AG04450 (cell line): ENCODE measurements around the gene JMJD1C. TPM values are rescaled to one million over a fixed set of nuclear protein-coding genes. Genes with fewer than 3 reads are reported as not detected.

Experiments
- CTCF ChIA-PET: fragments of 300-600, 350-600 bp; formaldehyde crosslinking; extraction: SDS; loops from one replicate; lab custom pipeline; 2022; ENCODE audit warnings: antibody characterized with exemption, inconsistent platforms; lab: Charles Lee
- POLR2A ChIA-PET: fragments of 350-600 bp; formaldehyde crosslinking; extraction: SDS; loops from one replicate; lab custom pipeline; 2021; ENCODE audit warnings: antibody characterized with exemption, inconsistent platforms; lab: Yijun Ruan, JAX
- DNase-seq: peaks from one replicate; pipeline ENCODE4 v3.0.0-alpha.2; 2011; ENCODE audit warnings: low read depth, low spot score
- H3K27ac ChIP-seq: one replicate; pipeline ENCODE4 v1.5.1; 2012; ENCODE audit warnings: low read depth, low read length, control low read depth
- H3K27me3 ChIP-seq: one replicate; pipeline ENCODE4 v1.6.0; 2012; ENCODE audit warnings: low read length; ENCODE audit not compliant: control insufficient read depth, insufficient read depth
- H3K4me3 ChIP-seq: 2 replicates; pipeline ENCODE4 v1.5.1; 2011; ENCODE audit warnings: mild to moderate bottlenecking, low read depth, low read length, control low read depth
- H3K9me3 ChIP-seq: 2 replicates; pipeline ENCODE4 v1.5.1; 2012; ENCODE audit warnings: low read length; ENCODE audit not compliant: control insufficient read depth, insufficient read depth
- CTCF ChIP-seq: IDR thresholded peaks from 2 replicates; pipeline ENCODE4 v1.5.1; 2011; ENCODE audit warnings: low read depth, low read length, control low read depth, inconsistent platforms
- polyA plus RNA-seq: library from polyadenylated mRNA; depleted of rRNA; stranded (reverse); fragments of >200 nt; gene quantifications from 2 replicates; pipeline ENCODE4 v1.2.3, GENCODE V29; 2011

The JMJD1C gene
- polyA plus RNA-seq, 1 experiment, result 45.0 TPM

DNA sequence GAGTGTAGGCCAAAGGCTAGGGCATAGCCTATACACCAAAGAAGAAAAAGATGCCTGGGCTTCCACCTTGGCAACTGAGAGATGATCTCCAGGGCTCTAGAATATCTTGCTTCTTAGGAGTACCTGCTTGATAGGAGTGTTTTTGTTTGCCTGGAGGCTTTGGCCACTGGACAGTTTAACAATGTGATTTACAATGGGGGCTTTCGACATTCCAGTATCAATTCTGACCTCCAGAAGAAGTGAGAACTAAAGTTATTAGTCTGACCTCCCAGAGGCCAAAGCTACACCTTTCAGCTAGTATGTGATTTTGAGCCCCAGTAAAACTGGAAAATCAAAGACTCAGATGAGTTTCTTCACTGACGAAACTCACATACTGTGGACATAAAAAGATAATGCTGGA is 96.1 kb downstream of the JMJD1C start:
- CTCF ChIA-PET, result no interaction called here
- no peaks in the 10 kb centered on the region for H3K27me3 ChIP-seq
- POLR2A ChIA-PET, result no interaction called here
- no peak overlapping the region for H3K4me3 ChIP-seq
- H3K27ac ChIP-seq, result no peak overlapping the region
- no peaks in the 10 kb centered on the region for H3K9me3 ChIP-seq
- no peak for TF ChIP-seq CTCF
- no peak for DNase-seq

DNA sequence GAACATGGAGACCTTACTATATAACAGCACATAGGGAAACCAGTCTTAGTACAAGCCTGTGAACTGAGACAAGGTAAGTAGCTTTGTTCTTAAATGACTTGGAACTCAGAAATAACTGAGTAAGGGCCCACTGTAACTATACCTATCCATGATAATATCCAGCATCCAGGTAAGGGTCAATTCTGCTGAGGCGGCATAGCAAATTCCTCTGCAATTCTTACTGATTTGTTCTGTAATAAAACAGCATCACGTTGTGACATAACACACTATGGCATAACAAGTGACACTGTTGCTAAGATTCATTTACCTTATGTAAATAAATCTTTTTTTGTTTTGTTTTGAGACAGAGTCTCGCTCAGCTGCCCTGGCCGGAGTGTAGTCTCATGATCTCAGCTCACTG is 97.4 kb downstream of the JMJD1C start:
- no peak overlapping the region for H3K4me3 ChIP-seq
- ChIA-PET POLR2A (no interaction called here), CTCF (no interaction called here)
- no peak overlapping the region for H3K27ac ChIP-seq
- TF ChIP-seq CTCF, result no peak
- DNase-seq, result no peak
- H3K27me3 ChIP-seq, result no peaks in the 10 kb centered on the region
- no peaks in the 10 kb centered on the region for H3K9me3 ChIP-seq

DNA sequence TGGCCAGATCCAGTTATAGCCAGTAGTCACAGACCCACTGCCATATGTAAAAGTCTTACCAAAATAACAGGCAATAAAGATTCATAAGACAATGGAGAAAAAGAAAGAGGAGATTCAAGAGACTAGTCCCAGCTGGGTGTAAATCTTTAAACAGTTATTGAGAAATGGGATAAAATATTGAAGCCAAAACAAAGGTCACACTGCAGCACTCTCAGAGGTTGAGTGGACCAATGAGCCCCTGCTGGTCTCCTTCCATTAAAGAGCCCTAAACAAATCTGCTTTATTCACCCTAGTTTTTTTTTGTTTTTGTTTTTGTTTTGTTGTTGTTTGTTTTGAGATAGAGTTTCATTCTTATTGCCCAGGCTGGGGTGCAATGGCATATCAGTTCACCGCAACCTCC is 98.8 kb downstream of the JMJD1C start:
- POLR2A ChIA-PET, result no interaction called here
- no peak overlapping the region for H3K27ac ChIP-seq
- H3K27me3 ChIP-seq, result no peaks in the 10 kb centered on the region
- TF ChIP-seq CTCF, result no peak
- CTCF ChIA-PET, result interaction anchor here (0.6 kb wide), 1 partner anchor 148 kb away, joined by 3 read pairs; no protein-coding TSS in a partner anchor
- H3K4me3 ChIP-seq, result no peak overlapping the region
- no peaks in the 10 kb centered on the region for H3K9me3 ChIP-seq
- DNase-seq, result no peak

DNA sequence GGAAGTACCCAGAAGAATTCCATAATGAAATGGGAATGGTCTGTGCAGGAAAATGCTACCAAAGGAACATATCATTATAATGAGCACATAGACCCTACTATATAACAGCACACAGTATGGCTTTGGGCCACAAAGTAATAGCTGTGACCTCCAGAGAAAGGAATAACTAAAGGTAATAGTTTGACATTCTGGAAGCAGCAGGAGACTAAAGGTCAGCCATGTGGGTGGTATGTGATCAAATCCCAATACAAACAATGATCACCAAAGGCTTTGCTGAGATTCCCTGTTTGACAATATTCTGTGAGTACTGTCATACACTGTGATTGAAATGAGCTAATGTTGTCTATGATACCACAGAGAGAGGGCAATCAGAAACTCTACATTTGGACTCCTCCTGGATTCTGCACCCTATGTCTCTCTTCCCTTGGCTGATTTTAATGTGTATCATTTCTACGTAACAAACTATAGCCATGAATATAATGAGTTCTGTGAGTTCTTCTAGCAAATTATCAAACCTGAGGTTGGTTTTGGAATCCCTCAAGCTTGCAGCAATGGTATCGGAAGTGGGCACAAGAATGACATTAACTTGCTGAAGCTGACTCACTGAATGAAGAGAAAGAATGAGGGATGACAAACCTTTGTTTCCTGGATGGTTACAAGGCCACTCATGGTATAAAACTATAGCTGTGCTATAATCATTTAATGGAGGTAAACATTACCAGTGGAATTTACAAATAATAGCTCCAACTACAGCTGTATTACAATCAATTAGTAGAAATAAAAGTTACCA is 99.6 kb downstream of the JMJD1C start:
- H3K9me3 ChIP-seq, result no peaks in the 10 kb centered on the region
- POLR2A ChIA-PET, result no interaction called here
- no peak overlapping the region for H3K4me3 ChIP-seq
- DNase-seq, result no peak
- CTCF ChIA-PET, result interaction anchor here (0.6 kb wide), 1 partner anchor 74 kb away, joined by 5 read pairs; no protein-coding TSS in a partner anchor
- no peak for TF ChIP-seq CTCF
- no peaks in the 10 kb centered on the region for H3K27me3 ChIP-seq
- no peak overlapping the region for H3K27ac ChIP-seq

DNA sequence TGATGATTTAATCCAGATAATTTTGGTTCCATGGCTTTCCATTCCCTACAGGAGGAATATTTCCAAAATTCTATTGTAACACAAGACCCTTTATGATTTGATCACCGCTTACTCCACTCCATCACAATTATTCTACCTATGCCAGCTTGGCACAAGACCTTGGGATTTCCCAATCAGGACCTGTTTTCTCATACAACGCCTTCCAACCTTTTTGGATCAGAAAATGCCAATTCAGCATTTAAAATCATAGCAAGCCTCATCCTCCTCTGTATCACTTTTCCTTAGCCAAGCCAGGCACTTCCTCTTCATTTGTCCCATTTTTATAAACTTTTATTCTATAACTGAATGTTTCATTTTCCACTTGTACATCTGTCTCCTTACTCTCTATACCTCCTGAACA is 100.9 kb downstream of the JMJD1C start:
- H3K4me3 ChIP-seq, result no peak overlapping the region
- TF ChIP-seq CTCF, result no peak
- no peaks in the 10 kb centered on the region for H3K27me3 ChIP-seq
- ChIA-PET CTCF (no interaction called here), POLR2A (no interaction called here)
- no peak overlapping the region for H3K27ac ChIP-seq
- H3K9me3 ChIP-seq, result no peaks in the 10 kb centered on the region
- DNase-seq, result no peak
